ENCODE measurements around the gene NUDT16L1. TPM values are rescaled to one million over a fixed set of nuclear protein-coding genes. Genes with fewer than 3 reads are reported as not detected.

NUDT16L1 gene
- total and polyA plus RNA-seq, 2 of the 13 experiments (the other 11 are each of a cell fraction or from before 2014, with no cell fraction given): 28.0 to 40.5 TPM

DNA sequence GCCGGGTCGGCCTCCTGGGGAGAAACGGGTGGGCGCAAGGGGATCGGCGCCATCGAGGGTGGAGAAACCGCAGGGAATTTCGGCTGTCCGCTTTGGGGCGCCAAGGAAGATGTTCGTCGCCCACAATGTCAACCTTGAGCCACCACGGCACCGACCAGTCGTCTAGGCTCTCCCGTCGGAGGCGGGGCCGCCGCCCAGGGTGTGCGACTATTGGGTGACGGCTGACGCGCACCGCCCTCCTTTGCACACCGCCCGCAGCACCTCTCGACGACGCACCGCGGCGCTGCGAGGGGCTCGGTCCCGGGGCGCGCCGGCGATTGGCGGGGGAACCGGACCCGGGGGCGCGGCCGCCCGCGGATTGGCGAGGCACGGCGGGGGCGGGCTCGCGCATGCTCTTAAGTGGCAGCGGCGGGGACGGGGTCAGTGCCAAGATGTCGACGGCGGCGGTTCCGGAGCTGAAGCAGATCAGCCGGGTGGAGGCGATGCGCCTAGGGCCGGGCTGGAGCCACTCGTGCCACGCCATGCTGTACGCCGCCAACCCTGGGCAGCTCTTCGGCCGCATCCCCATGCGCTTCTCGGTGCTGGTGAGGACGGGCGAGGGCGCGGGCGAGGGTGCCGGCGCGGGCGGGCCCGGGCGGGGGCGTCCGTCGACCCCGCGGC, at the start of gene NUDT16L1 (continued):
- TF ChIP-seq ZSCAN21 (CRISPR knock-in tag; IDR thresholded peaks at IDR 0.05; ENCODE audit: borderline replicate concordance) (peak; percentile 68; the same call in 1 of the 2 replicates), KDM4B (CRISPR knock-in tag; IDR thresholded peaks at IDR 0.05) (no peak), ZNF841 (CRISPR knock-in tag; IDR thresholded peaks at IDR 0.05; ENCODE audit: borderline replicate concordance) (no peak), MTERF4 (CRISPR knock-in tag; IDR thresholded peaks at IDR 0.05) (no peak), IRX3 (CRISPR knock-in tag; IDR thresholded peaks at IDR 0.05; ENCODE audit: borderline replicate concordance, low read depth) (no peak; the same call in 1 of the 2 replicates), ZNF75D (CRISPR knock-in tag; IDR thresholded peaks at IDR 0.05; ENCODE audit: borderline replicate concordance) (no peak), U2AF1 (optimal IDR thresholded peaks at IDR 0.05; ENCODE audit: low read depth, low read length) (no peak), ZNF224 (CRISPR knock-in tag; IDR thresholded peaks at IDR 0.05) (no peak), ZSCAN31 (CRISPR knock-in tag; IDR thresholded peaks at IDR 0.05; ENCODE audit: low read depth) (peak; percentile 36; the same call in 1 of the 2 replicates), KLF15 (CRISPR knock-in tag; IDR thresholded peaks at IDR 0.05; ENCODE audit: borderline replicate concordance) (no peak), RFXANK (CRISPR knock-in tag; IDR thresholded peaks at IDR 0.05) (no peak), RBM39 (IDR thresholded peaks at IDR 0.05; ENCODE audit: low read depth, low read length, poor library complexity, severe bottlenecking) (no peak), HNRNPUL1 (IDR thresholded peaks at IDR 0.05; ENCODE audit: low read depth, low read length) (no peak; the same call in 1 of the 2 replicates), SMAD9 (CRISPR knock-in tag; IDR thresholded peaks at IDR 0.05) (no peak), RFX5 (IDR thresholded peaks at IDR 0.05; ENCODE audit: low read depth, low read length) (no peak), POGZ (CRISPR knock-in tag; IDR thresholded peaks at IDR 0.05) (peak; percentile 57; the same call in 1 of the 2 replicates), PAX8 (CRISPR knock-in tag; IDR thresholded peaks at IDR 0.05; ENCODE audit: borderline replicate concordance) (no peak), IKZF1 (IDR thresholded peaks at IDR 0.05) (no peak), ZNF644 (CRISPR knock-in tag; IDR thresholded peaks at IDR 0.05; ENCODE audit: low read depth) (no peak), ZNF362 (CRISPR knock-in tag; IDR thresholded peaks at IDR 0.05; ENCODE audit: borderline replicate concordance) (no peak), ZNF605 (CRISPR knock-in tag; IDR thresholded peaks at IDR 0.05) (no peak), KDM1A (CRISPR knock-in tag; IDR thresholded peaks at IDR 0.05) (no peak), CBFB (CRISPR knock-in tag; IDR thresholded peaks at IDR 0.05) (no peak; the same call in 1 of the 2 replicates), TMF1 (CRISPR knock-in tag; IDR thresholded peaks at IDR 0.05; ENCODE audit: low read depth) (peak; percentile 47)
- TF ChIP-seq, protein P1, sequence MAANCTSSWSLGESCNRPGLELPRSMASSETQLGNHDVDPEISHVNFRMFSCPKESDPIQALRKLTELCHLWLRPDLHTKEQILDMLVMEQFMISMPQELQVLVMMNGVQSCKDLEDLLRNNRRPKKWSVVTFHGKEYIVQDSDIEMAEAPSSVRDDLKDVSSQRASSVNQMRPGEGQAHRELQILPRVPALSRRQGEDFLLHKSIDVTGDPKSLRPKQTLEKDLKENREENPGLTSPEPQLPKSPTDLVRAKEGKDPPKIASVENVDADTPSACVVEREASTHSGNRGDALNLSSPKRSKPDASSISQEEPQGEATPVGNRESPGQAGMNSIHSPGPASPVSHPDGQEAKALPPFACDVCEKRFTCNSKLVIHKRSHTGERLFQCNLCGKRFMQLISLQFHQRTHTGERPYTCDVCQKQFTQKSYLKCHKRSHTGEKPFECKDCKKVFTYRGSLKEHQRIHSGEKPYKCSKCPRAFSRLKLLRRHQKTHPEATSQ (CRISPR knock-in tag; IDR thresholded peaks at IDR 0.05; ENCODE audit: borderline replicate concordance): no peak

Data from HepG2 (cell line).